Measurements from ENCODE around the gene IPO13. TPM values are rescaled to one million over a fixed set of nuclear protein-coding genes. Genes with fewer than 3 reads are reported as not detected.

IPO13 gene
- total and polyA plus RNA-seq, 10 of the 15 experiments (the other 5 are each of a cell fraction or from before 2014, with no cell fraction given) = 7.1 to 26.6 (median 15.9) TPM

DNA sequence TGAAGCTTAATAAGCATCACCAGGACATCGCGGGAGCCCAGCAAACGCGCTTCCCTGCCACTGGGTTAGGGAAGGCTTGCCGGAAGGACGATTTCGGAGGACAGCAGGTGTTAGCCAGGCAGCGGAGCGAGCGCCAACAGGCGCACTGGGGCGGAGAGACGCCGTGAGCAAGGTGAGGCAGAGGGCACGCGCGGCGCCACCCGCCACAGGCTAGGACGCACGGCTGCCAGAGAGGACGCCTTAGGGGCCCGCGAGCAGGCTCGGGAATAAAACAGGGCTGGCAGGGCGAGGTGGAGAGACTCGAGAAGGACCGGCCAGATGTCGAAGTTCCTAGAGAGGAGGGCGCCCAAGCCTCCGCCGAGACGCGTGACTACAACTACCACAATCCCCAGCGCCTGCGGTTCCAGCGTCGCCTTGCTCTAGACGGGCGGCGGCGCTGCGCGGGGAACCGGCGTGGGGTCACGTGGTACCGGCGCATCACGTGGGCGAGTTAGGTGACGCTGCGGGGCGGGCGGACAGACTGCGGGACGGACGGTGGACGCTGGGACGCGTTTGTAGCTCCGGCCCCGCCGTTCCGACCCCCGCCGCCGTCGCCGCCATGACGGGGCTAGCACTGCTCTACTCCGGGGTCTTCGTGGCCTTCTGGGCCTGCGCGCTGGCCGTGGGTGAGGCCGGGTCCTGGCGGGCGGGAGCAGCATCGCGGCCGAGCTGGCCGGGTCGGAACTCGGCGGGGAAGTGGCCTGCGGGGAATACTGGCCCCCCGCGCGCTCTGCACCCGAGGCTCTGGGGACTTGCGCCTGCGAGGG, 27.9 kb downstream of the IPO13 start, which contains the start of gene ATP6V0B (continued):
- TF ChIP-seq, protein P1, sequence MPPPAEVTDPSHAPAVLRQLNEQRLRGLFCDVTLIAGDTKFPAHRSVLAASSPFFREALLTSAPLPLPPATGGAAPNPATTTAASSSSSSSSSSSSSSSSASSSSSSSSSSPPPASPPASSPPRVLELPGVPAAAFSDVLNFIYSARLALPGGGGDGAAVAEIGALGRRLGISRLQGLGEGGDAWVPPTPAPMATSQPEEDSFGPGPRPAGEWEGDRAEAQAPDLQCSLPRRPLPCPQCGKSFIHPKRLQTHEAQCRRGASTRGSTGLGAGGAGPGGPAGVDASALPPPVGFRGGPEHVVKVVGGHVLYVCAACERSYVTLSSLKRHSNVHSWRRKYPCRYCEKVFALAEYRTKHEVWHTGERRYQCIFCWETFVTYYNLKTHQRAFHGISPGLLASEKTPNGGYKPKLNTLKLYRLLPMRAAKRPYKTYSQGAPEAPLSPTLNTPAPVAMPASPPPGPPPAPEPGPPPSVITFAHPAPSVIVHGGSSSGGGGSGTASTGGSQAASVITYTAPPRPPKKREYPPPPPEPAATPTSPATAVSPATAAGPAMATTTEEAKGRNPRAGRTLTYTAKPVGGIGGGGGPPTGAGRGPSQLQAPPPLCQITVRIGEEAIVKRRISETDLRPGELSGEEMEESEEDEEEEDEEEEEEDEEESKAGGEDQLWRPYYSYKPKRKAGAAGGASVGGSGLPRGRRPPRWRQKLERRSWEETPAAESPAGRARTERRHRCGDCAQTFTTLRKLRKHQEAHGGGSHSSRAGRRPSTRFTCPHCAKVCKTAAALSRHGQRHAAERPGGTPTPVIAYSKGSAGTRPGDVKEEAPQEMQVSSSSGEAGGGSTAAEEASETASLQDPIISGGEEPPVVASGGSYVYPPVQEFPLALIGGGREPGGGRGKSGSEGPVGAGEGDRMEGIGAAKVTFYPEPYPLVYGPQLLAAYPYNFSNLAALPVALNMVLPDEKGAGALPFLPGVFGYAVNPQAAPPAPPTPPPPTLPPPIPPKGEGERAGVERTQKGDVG (CRISPR knock-in tag; IDR thresholded peaks at IDR 0.05) = no peak
- no peak for TF ChIP-seq ZBED1 (IDR thresholded peaks at IDR 0.05; ENCODE audit: borderline replicate concordance)
- no peak for TF ChIP-seq ZNF24 (IDR thresholded peaks at IDR 0.05)
- no peak for TF ChIP-seq BACH1 (IDR thresholded peaks at IDR 0.05; ENCODE audit: borderline replicate concordance)

DNA sequence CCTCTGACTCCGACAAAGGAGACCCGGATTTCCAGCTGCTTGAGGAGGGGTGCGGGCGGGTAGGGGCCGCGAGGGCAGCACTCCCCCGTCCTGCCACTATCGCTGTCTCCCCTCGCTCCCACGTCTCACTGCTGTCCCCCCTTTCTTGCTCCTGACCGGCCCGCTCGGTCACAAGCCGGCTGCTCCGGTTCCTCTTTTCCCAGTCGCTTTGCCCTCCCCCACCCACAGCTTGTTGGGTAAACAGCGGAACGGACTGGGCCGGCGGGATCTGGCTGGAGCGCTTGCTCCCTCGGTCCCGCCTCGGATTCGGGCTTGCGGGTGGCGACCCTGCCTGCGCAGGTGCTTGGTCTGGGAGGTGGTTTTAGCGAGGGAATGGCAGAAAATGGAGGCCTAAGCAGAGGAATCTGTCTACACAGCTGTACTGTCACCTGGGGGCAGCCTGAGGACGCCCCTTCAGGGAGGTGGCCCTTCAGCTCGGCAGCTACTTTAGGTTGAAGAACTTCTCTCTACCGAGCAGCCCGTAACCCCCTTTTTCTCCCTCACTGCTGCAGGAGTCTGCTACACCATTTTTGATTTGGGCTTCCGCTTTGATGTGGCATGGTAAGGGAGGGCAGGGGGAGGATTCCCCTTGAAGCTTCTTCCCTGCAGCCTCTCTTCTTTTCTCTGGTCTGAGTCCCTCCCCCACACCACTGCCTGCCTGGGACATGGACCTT, 28.7 kb downstream of the IPO13 start:
- FAIRE-seq (no peak), DNase-seq (ENCODE audit: low read depth, low spot score) (no peak), ATAC-seq (peak; percentile 15)
- BruUV-seq (replicated peaks) = TSS peak; percentile 59
- ChIA-PET RAD21 (ENCODE audit: unreplicated experiment) (interaction anchor here (1.1 to 3.0 kb wide), 4 partner anchors 15 to 212 kb away, joined by 3 to 10 read pairs (median 4); partner anchors contain the start of gene IPO13), POLR2A (interaction anchor here (0.5 to 3.8 kb wide), 10 partner anchors 15 to 1317 kb away, joined by 3 to 18 read pairs (median 3); partner anchors contain the start of genes CCDC24, IPO13 and PPIH), SMC1A (ENCODE audit: uncharacterized antibody, unreplicated experiment) (interaction anchor here (0.8 to 1.5 kb wide), 7 partner anchors 15 to 1158 kb away, joined by 3 to 4 read pairs (median 3); partner anchors contain the start of gene SVBP), CTCF (interaction anchor here (0.6 to 1.0 kb wide), 6 partner anchors 14 to 62 kb away, joined by 3 to 4 read pairs (median 3); no protein-coding TSS in a partner anchor)
- H3K27ac ChIP-seq (ENCODE audit: control insufficient read depth, insufficient read depth) = peak overlapping the region; percentile 73
- peak overlapping the region; percentile 92 for H2AFZ ChIP-seq (ENCODE audit: control insufficient read depth, low read depth, low read length)
- WGBS (ENCODE audit: insufficient coverage, insufficient replicate concordance, low lambda C conversion rate, missing lambda C conversion rate) = under 1% methylated on average over 25 of the region's 34 CpGs
- H3K79me2 ChIP-seq (ENCODE audit: control insufficient read depth, insufficient read depth, low read length) = peaks cover 53% of the 10 kb centered on the region
- peaks cover 11 to 15% of the 10 kb centered on the region in 2 experiments for H3K36me3 ChIP-seq (ENCODE audit: control insufficient read depth in 2 of 2, insufficient read depth in 2 of 2, low read length in 1 of 2)
- in situ Hi-C loops (cut with MboI) (no loop called here), intact Hi-C loops (cut with micrococcal nuclease; ENCODE audit: unreplicated experiment) (loop anchor here (2.0 kb wide), 1 partner anchor 29 kb away; the partner anchor contains the start of gene IPO13)
- H3K27me3 ChIP-seq (replicated peaks in 1 of 2; ENCODE audit: control insufficient read depth in 2 of 2, insufficient read depth in 2 of 2, low read length in 1 of 2) = no peaks in the 10 kb centered on the region
- peak overlapping the region; percentile 88 for H3K9ac ChIP-seq (ENCODE audit: control insufficient read depth, insufficient read depth, low read length)
- no peaks in the 10 kb centered on the region for H3K9me3 ChIP-seq (replicated peaks; ENCODE audit: control insufficient read depth, insufficient read depth, low read length)
- H3K4me2 ChIP-seq (ENCODE audit: control insufficient read depth, insufficient read depth) = peak overlapping the region; percentile 84
- peak overlapping the region; percentile 95 for H3K4me3 ChIP-seq
- H3K4me1 ChIP-seq (ENCODE audit: control insufficient read depth, insufficient read depth, low read length) = peaks cover 37% of the 10 kb centered on the region
- H4K20me1 ChIP-seq (ENCODE audit: control insufficient read depth, insufficient read depth) = no peaks in the 10 kb centered on the region
- TF ChIP-seq MXI1 (IDR thresholded peaks at IDR 0.05; ENCODE audit: low read depth, low read length) (peak; percentile 17; the same call in 1 of the 2 replicates), TCF7 (IDR thresholded peaks at IDR 0.05; ENCODE audit: borderline replicate concordance) (no peak; the same call in 1 of the 2 replicates), MLLT1 (IDR thresholded peaks at IDR 0.05) (0 out of 2 replicates have a peak, but pooled peaks have one; percentile 28), CHD2 (IDR thresholded peaks at IDR 0.05; ENCODE audit: borderline replicate concordance, low read depth, low read length) (0 out of 2 replicates have a peak, but pooled peaks have one; percentile 38), YY1 (IDR thresholded peaks at IDR 0.05; ENCODE audit: low read depth, low read length) (peak; percentile 50; the same call in 1 of the 2 replicates)
- TF ChIP-seq, protein P2, sequence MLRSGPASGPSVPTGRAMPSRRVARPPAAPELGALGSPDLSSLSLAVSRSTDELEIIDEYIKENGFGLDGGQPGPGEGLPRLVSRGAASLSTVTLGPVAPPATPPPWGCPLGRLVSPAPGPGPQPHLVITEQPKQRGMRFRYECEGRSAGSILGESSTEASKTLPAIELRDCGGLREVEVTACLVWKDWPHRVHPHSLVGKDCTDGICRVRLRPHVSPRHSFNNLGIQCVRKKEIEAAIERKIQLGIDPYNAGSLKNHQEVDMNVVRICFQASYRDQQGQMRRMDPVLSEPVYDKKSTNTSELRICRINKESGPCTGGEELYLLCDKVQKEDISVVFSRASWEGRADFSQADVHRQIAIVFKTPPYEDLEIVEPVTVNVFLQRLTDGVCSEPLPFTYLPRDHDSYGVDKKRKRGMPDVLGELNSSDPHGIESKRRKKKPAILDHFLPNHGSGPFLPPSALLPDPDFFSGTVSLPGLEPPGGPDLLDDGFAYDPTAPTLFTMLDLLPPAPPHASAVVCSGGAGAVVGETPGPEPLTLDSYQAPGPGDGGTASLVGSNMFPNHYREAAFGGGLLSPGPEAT (IDR thresholded peaks at IDR 0.05; ENCODE audit: low read depth) = 0 out of 2 replicates have a peak, but pooled peaks have one; percentile 15

Measured in GM12878 (cell line).